B cell (primary cell): ENCODE data around the gene IMMP2L. TPM values are rescaled to one million over a fixed set of nuclear protein-coding genes. Genes with fewer than 3 reads are reported as not detected.

Experiments
- ATAC-seq: fragments of 200-7000 bp; cut with Tn5 transposase; one replicate; pipeline ENCODE4 v1.10.0; 2021; ENCODE audit warnings: low read depth, mild to moderate bottlenecking, moderate number of reproducible peaks, moderate library complexity
- CTCF ChIA-PET: fragments of 350-600 bp; sonication (Branson Sonifier 250); formaldehyde crosslinking; loops from one replicate; lab custom pipeline; 2021; ENCODE audit warnings: antibody characterized with exemption, inconsistent platforms; lab: Charles Lee
- POLR2A ChIA-PET: fragments of 350-600 bp; sonication (Branson Sonifier 250); formaldehyde crosslinking; loops from one replicate; lab custom pipeline; 2021; ENCODE audit warnings: antibody characterized with exemption; lab: Charles Lee
- DNase-seq: peaks from one replicate; pipeline ENCODE4 v3.0.0; 2013
- H2AFZ ChIP-seq: 2 replicates; pipeline ENCODE4 v1.6.1; 2012; ENCODE audit warnings: mild to moderate bottlenecking, low read depth, low read length; ENCODE audit not compliant: insufficient read depth, poor library complexity, severe bottlenecking
- H3K27ac ChIP-seq, 2 donors: 1 replicate in 1 of 2; 2 replicates in 1 of 2; pipeline ENCODE4 v1.5.1; 2012 to 2013; ENCODE audit warnings: low read length in 2 of 2, mild to moderate bottlenecking in 2 of 2, moderate library complexity in 1 of 2
- H3K27me3 ChIP-seq, 4 experiments: fragments of 200-600 bp in 1 of 4; sonication (generic) in 1 of 4; replicated peaks in 1 of 4; 1 replicate in 2 of 4; 2 replicates in 2 of 4; pipeline versions ENCODE4 v1.6.1 to v1.7.0; 2013 to 2016; ENCODE audit warnings: low read length in 3 of 4, mild to moderate bottlenecking in 2 of 4, mixed read lengths in 1 of 4, moderate library complexity in 1 of 4; ENCODE audit not compliant: insufficient read depth in 4 of 4, control insufficient read depth in 3 of 4; ENCODE audit errors: control extremely low read depth in 1 of 4
- H3K36me3 ChIP-seq, 2 experiments: replicated peaks in 1 of 2; 1 replicate in 1 of 2; 2 replicates in 1 of 2; pipeline versions ENCODE4 v1.6.1 to v1.7.1; 2013; ENCODE audit warnings: low read length in 1 of 2; ENCODE audit not compliant: insufficient read depth in 2 of 2, control insufficient read depth in 1 of 2; ENCODE audit errors: control extremely low read depth in 1 of 2, extremely low read depth in 1 of 2
- H3K4me1 ChIP-seq, 2 donors: fragments of 200-600 bp in 1 of 2; sonication (generic) in 1 of 2; 1 replicate in 1 of 2; 2 replicates in 1 of 2; pipeline versions ENCODE4 v1.5.1 to v1.6.1; 2013 to 2017; ENCODE audit warnings: low read length in 2 of 2; ENCODE audit not compliant: control insufficient read depth in 2 of 2, insufficient read depth in 2 of 2
- H3K4me2 ChIP-seq: replicated peaks from 2 replicates; pipeline ENCODE3; 2012; ENCODE audit warnings: mild to moderate bottlenecking, low read depth, low read length; ENCODE audit not compliant: poor library complexity, severe bottlenecking
- H3K4me3 ChIP-seq, 5 experiments: fragments of 200-600 bp in 1 of 5; sonication (generic) in 1 of 5; 1 replicate in 3 of 5; 2 replicates in 2 of 5; pipeline versions ENCODE4 v1.5.1 to v1.7.0; 2011 to 2016; ENCODE audit warnings: low read length in 4 of 5, mild to moderate bottlenecking in 4 of 5, low read depth in 2 of 5, control low read depth in 1 of 5, moderate library complexity in 1 of 5; ENCODE audit not compliant: insufficient read depth in 1 of 5; ENCODE audit errors: control extremely low read depth in 1 of 5, extremely low read depth in 1 of 5
- H3K79me2 ChIP-seq: fragments of 200-600 bp; sonication (generic); one replicate; pipeline ENCODE4 v1.6.0; 2016; ENCODE audit warnings: low read length; ENCODE audit not compliant: control insufficient read depth, insufficient read depth
- H3K9ac ChIP-seq: fragments of 200-600 bp; sonication (generic); 2 replicates; pipeline ENCODE4 v1.6.1; 2017; ENCODE audit warnings: mild to moderate bottlenecking, low read length, moderate library complexity
- H3K9me3 ChIP-seq, 3 donors: one replicate each; pipeline versions ENCODE4 v1.6.1 to v1.7.1; 2013; ENCODE audit warnings: low read length in 2 of 3; ENCODE audit not compliant: control insufficient read depth in 2 of 3, insufficient read depth in 1 of 3; ENCODE audit errors: control extremely low read depth in 1 of 3
- H4K20me1 ChIP-seq: 2 replicates; pipeline ENCODE4 v1.6.0; 2012; ENCODE audit warnings: mild to moderate bottlenecking, low read length; ENCODE audit not compliant: insufficient read depth, control insufficient read depth, poor library complexity, severe bottlenecking
- H3K27ac Mint-ChIP-seq: one replicate; pipeline ENCODE4 v1.8.0; 2021; ENCODE audit warnings: mixed read lengths
- H3K27me3 Mint-ChIP-seq: one replicate; pipeline ENCODE4 v1.8.0; 2021; ENCODE audit warnings: mixed read lengths
- H3K4me1 Mint-ChIP-seq: one replicate; pipeline ENCODE4 v1.8.0; 2021; ENCODE audit warnings: mixed read lengths
- H3K4me3 Mint-ChIP-seq: one replicate; pipeline ENCODE4 v1.8.0; 2021; ENCODE audit warnings: mixed read lengths
- H3K9me3 Mint-ChIP-seq: one replicate; pipeline ENCODE4 v1.8.0; 2022; ENCODE audit warnings: mixed read lengths; ENCODE audit not compliant: insufficient read depth
- CTCF ChIP-seq: fragments of 200-600 bp; IDR thresholded peaks from one replicate; pipeline ENCODE4 v1.8.0; 2022; ENCODE audit warnings: antibody characterized with exemption, mild to moderate bottlenecking
- EZH2 ChIP-seq: IDR thresholded peaks from 2 replicates; pipeline ENCODE4 v1.6.1; 2012; ENCODE audit warnings: borderline replicate concordance, low read depth, mild to moderate bottlenecking, moderate library complexity, low read length; ENCODE audit not compliant: insufficient read depth, poor library complexity, severe bottlenecking
- WGBS: methylation state at CpG from one replicate; pipeline ENCODE4 v1.1.5; 2013; ENCODE audit warnings: missing lambda C conversion rate; ENCODE audit not compliant: insufficient coverage; 5-methylcytosine and 5-hydroxymethylcytosine counted together
- intact Hi-C: fragments of 100-400 bp; cut with micrococcal nuclease; formaldehyde crosslinking; loops from one replicate; pipeline ENCODE4 v1.10.0; 2022
- polyA plus RNA-seq: library from polyadenylated mRNA; depleted of rRNA; stranded (reverse); fragments of >200 nt; gene quantifications from 2 replicates; pipeline ENCODE4 v1.2.3, GENCODE V29; 2012
- total RNA-seq, 2 donors: library from RNA; stranded (reverse); fragments of 120-200 nt in 1 of 2; gene quantifications; 1 replicate in 1 of 2; 2 replicates in 1 of 2; pipeline versions ENCODE4 v1.2.3 to v1.2.4, GENCODE V29; 2013 to 2022

IMMP2L gene
- total and polyA plus RNA-seq, 2 donors (not counting 1 experiment from before 2014, with no cell fraction given) = 3.8 to 34.2 TPM

- Histone ChIP-seq H3K9ac (no peak overlapping the region), H3K4me3 (no peak overlapping the region), H3K27me3 (no peaks in the 10 kb centered on the region), H2AFZ (no peak overlapping the region), H3K79me2 (no peaks in the 10 kb centered on the region), H3K9me3 (peaks cover 0 to 5% (median 0%) of the 10 kb centered on the region in 3 donors), H3K4me1 (no peaks in the 10 kb centered on the region), H4K20me1 (no peaks in the 10 kb centered on the region), H3K4me2 (no peak overlapping the region), H3K36me3 (no peaks in the 10 kb centered on the region), H3K27ac (no peak overlapping the region)
- DNase-seq (no peak), ATAC-seq (no peak)
- H3K4me3 Mint-ChIP-seq = no peak overlapping the region
- intact Hi-C loops = no loop called here
- H3K9me3 Mint-ChIP-seq = peaks cover 10% of the 10 kb centered on the region
- CTCF ChIA-PET = no interaction called here
- no CpG with 5 or more reads among the region's 2 CpGs for WGBS
- H3K27me3 Mint-ChIP-seq = no peaks in the 10 kb centered on the region
- H3K4me1 Mint-ChIP-seq = no peaks in the 10 kb centered on the region
- POLR2A ChIA-PET = no interaction called here
- H3K27ac Mint-ChIP-seq = no peak overlapping the region
- TF ChIP-seq CTCF = no peak
- no peak for TF ChIP-seq EZH2
Observed at GRCh38 chr7:111476586-111477293, 85.6 kb downstream of the IMMP2L start.

DNA sequence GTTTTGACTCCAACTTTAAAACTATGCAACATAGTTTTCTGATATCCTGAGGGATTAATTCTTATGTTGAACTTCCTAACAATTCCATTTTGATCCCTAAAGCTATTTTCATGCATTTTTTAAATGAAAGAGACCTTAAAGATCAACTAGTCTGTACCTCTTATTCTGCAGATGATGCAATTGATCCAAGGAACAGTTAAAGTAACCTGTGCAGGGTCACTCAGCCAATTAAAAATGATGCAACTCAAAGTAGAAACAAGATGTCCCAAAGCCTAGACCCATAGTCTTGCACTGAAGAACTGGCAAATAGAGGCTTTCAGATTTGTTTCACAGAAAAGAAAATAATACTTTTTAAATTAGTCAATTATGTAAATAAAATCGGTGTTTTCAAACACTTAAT is 86.3 kb downstream of the IMMP2L start:
- Histone ChIP-seq H3K79me2 (no peaks in the 10 kb centered on the region), H3K4me1 (no peaks in the 10 kb centered on the region), H4K20me1 (no peaks in the 10 kb centered on the region), H3K4me3 (no peak overlapping the region), H3K9me3 (peaks cover 0 to 5% (median 3%) of the 10 kb centered on the region in 3 donors), H2AFZ (no peak overlapping the region), H3K27ac (no peak overlapping the region), H3K9ac (no peak overlapping the region), H3K36me3 (no peaks in the 10 kb centered on the region), H3K27me3 (no peaks in the 10 kb centered on the region), H3K4me2 (no peak overlapping the region)
- Mint-ChIP-seq H3K4me3 (no peak overlapping the region), H3K4me1 (no peaks in the 10 kb centered on the region), H3K27ac (no peak overlapping the region), H3K27me3 (no peaks in the 10 kb centered on the region), H3K9me3 (peaks cover 10% of the 10 kb centered on the region)
- no peak for TF ChIP-seq EZH2
- no peak for TF ChIP-seq CTCF
- no peak for DNase-seq
- no peak for ATAC-seq
- POLR2A ChIA-PET = no interaction called here
- CTCF ChIA-PET = no interaction called here
- intact Hi-C loops = no loop called here
- WGBS = no CpG with 5 or more reads among the region's 1 CpG
